ENCODE results near the gene CBL. TPM values are rescaled to one million over a fixed set of nuclear protein-coding genes. Genes with fewer than 3 reads are reported as not detected.

CBL gene
- total and polyA plus RNA-seq, 4 donors, result 3.8 to 37.4 (median 19.3) TPM

- intact Hi-C loops (cut with DNase I), result no loop called here
- DNase-seq (peak in 1 of 2 donors; percentile 50), ATAC-seq (ENCODE audit: low FRiP score) (no peak)
- Histone ChIP-seq H3K4me1 (ENCODE audit: control insufficient read depth in 1 of 2, insufficient read depth in 2 of 2, low read length in 2 of 2) (no peaks in the 10 kb centered on the region), H3K27me3 (ENCODE audit: control insufficient read depth in 1 of 2, insufficient read depth in 2 of 2, low read length in 1 of 2) (no peaks in the 10 kb centered on the region), H3K36me3 (ENCODE audit: control insufficient read depth in 1 of 2, insufficient read depth in 2 of 2, low read length in 1 of 2) (no peaks in the 10 kb centered on the region), H3K9me3 (ENCODE audit: control insufficient read depth, low read length) (no peaks in the 10 kb centered on the region), H3K4me3 (ENCODE audit: low read length in 2 of 2) (no peak overlapping the region), H3K27ac (ENCODE audit: low read depth in 1 of 2, low read length in 2 of 2) (no peak overlapping the region)
- 85 to 90% methylated on average over 10 of the region's 10 CpGs for WGBS, 2 donors
Observed at GRCh38 chr11:119342362-119343130, 136.4 kb downstream of the CBL start.

- Histone ChIP-seq H3K9me3 (ENCODE audit: control insufficient read depth, low read length) (no peaks in the 10 kb centered on the region), H3K27ac (ENCODE audit: low read depth in 1 of 2, low read length in 2 of 2) (no peak overlapping the region), H3K36me3 (ENCODE audit: control insufficient read depth in 1 of 2, insufficient read depth in 2 of 2, low read length in 1 of 2) (no peaks in the 10 kb centered on the region), H3K4me1 (ENCODE audit: control insufficient read depth in 1 of 2, insufficient read depth in 2 of 2, low read length in 2 of 2) (no peaks in the 10 kb centered on the region), H3K4me3 (ENCODE audit: low read length in 2 of 2) (no peak overlapping the region), H3K27me3 (ENCODE audit: control insufficient read depth in 1 of 2, insufficient read depth in 2 of 2, low read length in 1 of 2) (no peaks in the 10 kb centered on the region)
- 95% methylated on average over 7 of the region's 7 CpGs for WGBS, 2 donors
- ATAC-seq (ENCODE audit: low FRiP score) (no peak), DNase-seq (peak in 1 of 2 donors; percentile 31)
- intact Hi-C loops (cut with DNase I), result no loop called here
Observed at GRCh38 chr11:119343726-119344125, 137.6 kb downstream of the CBL start.

- no peaks in the 10 kb centered on the region for H3K9me3 ChIP-seq (ENCODE audit: control insufficient read depth, low read length)
- no peak overlapping the region for H3K4me3 ChIP-seq (ENCODE audit: low read length in 2 of 2)
- no peaks in the 10 kb centered on the region for H3K36me3 ChIP-seq (ENCODE audit: control insufficient read depth in 1 of 2, insufficient read depth in 2 of 2, low read length in 1 of 2)
- H3K4me1 ChIP-seq (ENCODE audit: control insufficient read depth in 1 of 2, insufficient read depth in 2 of 2, low read length in 2 of 2), result no peaks in the 10 kb centered on the region
- intact Hi-C loops (cut with DNase I), result no loop called here
- no peak overlapping the region for H3K27ac ChIP-seq (ENCODE audit: low read depth in 1 of 2, low read length in 2 of 2)
- DNase-seq (peak; percentile 54 to 74), ATAC-seq (ENCODE audit: low FRiP score) (no peak)
- 55 to 64% methylated on average over 14 of the region's 14 CpGs for WGBS, 2 donors
- no peaks in the 10 kb centered on the region for H3K27me3 ChIP-seq (ENCODE audit: control insufficient read depth in 1 of 2, insufficient read depth in 2 of 2, low read length in 1 of 2)
Observed at GRCh38 chr11:119344291-119345010, 138.3 kb downstream of the CBL start.

GRCh38 chr11:119345685-119346084 is 139.5 kb downstream of the CBL start:
- Histone ChIP-seq H3K4me1 (ENCODE audit: control insufficient read depth in 1 of 2, insufficient read depth in 2 of 2, low read length in 2 of 2) (no peaks in the 10 kb centered on the region), H3K27me3 (ENCODE audit: control insufficient read depth in 1 of 2, insufficient read depth in 2 of 2, low read length in 1 of 2) (no peaks in the 10 kb centered on the region), H3K36me3 (ENCODE audit: control insufficient read depth in 1 of 2, insufficient read depth in 2 of 2, low read length in 1 of 2) (no peaks in the 10 kb centered on the region), H3K4me3 (ENCODE audit: low read length in 2 of 2) (no peak overlapping the region), H3K9me3 (ENCODE audit: control insufficient read depth, low read length) (no peaks in the 10 kb centered on the region), H3K27ac (ENCODE audit: low read depth in 1 of 2, low read length in 2 of 2) (no peak overlapping the region)
- intact Hi-C loops (cut with DNase I), result no loop called here
- WGBS, 2 donors, result 88 to 92% methylated on average over 12 of the region's 12 CpGs
- peak in 1 of 2 donors; percentile 42 for DNase-seq
- no peak for ATAC-seq (ENCODE audit: low FRiP score)

GRCh38 chr11:119346605-119347004 is 140.5 kb downstream of the CBL start, which contains the start of gene MFRP:
Gene MFRP, minus strand, starts transcription at chr11:119346705. Its CDS starts 192 bp downstream, at chr11:119346513.
- WGBS, 2 donors, result 61 to 70% methylated on average over 6 of the region's 6 CpGs
- H3K27me3 ChIP-seq (ENCODE audit: control insufficient read depth in 1 of 2, insufficient read depth in 2 of 2, low read length in 1 of 2), result no peaks in the 10 kb centered on the region
- no peaks in the 10 kb centered on the region for H3K4me1 ChIP-seq (ENCODE audit: control insufficient read depth in 1 of 2, insufficient read depth in 2 of 2, low read length in 2 of 2)
- DNase-seq (no peak), ATAC-seq (ENCODE audit: low FRiP score) (no peak)
- no peaks in the 10 kb centered on the region for H3K9me3 ChIP-seq (ENCODE audit: control insufficient read depth, low read length)
- intact Hi-C loops (cut with DNase I), result no loop called here
- H3K36me3 ChIP-seq (ENCODE audit: control insufficient read depth in 1 of 2, insufficient read depth in 2 of 2, low read length in 1 of 2), result no peaks in the 10 kb centered on the region
- H3K27ac ChIP-seq (ENCODE audit: low read depth in 1 of 2, low read length in 2 of 2), result no peak within 1 kb of the TSS
- H3K4me3 ChIP-seq (ENCODE audit: low read length in 2 of 2), result no peak within 1 kb of the TSS

GRCh38 chr11:119347242-119347641 is 141.1 kb downstream of the CBL start:
- no peaks in the 10 kb centered on the region for H3K9me3 ChIP-seq (ENCODE audit: control insufficient read depth, low read length)
- ATAC-seq (ENCODE audit: low FRiP score), result no peak
- WGBS, 2 donors, result 45 to 46% methylated on average over 2 of the region's 2 CpGs
- no peak overlapping the region for H3K27ac ChIP-seq (ENCODE audit: low read depth in 1 of 2, low read length in 2 of 2)
- no peak overlapping the region for H3K4me3 ChIP-seq (ENCODE audit: low read length in 2 of 2)
- intact Hi-C loops (cut with DNase I), result no loop called here
- H3K36me3 ChIP-seq (ENCODE audit: control insufficient read depth in 1 of 2, insufficient read depth in 2 of 2, low read length in 1 of 2), result no peaks in the 10 kb centered on the region
- H3K27me3 ChIP-seq (ENCODE audit: control insufficient read depth in 1 of 2, insufficient read depth in 2 of 2, low read length in 1 of 2), result no peaks in the 10 kb centered on the region
- DNase-seq, result peak in 1 of 2 donors; percentile 32
- H3K4me1 ChIP-seq (ENCODE audit: control insufficient read depth in 1 of 2, insufficient read depth in 2 of 2, low read length in 2 of 2), result no peaks in the 10 kb centered on the region

- Histone ChIP-seq H3K27me3 (ENCODE audit: control insufficient read depth in 1 of 2, insufficient read depth in 2 of 2, low read length in 1 of 2) (no peaks in the 10 kb centered on the region), H3K4me1 (ENCODE audit: control insufficient read depth in 1 of 2, insufficient read depth in 2 of 2, low read length in 2 of 2) (no peaks in the 10 kb centered on the region), H3K9me3 (ENCODE audit: control insufficient read depth, low read length) (no peaks in the 10 kb centered on the region), H3K4me3 (ENCODE audit: low read length in 2 of 2) (no peak overlapping the region), H3K36me3 (ENCODE audit: control insufficient read depth in 1 of 2, insufficient read depth in 2 of 2, low read length in 1 of 2) (no peaks in the 10 kb centered on the region), H3K27ac (ENCODE audit: low read depth in 1 of 2, low read length in 2 of 2) (no peak overlapping the region)
- peak in 1 of 2 donors; percentile 33 for DNase-seq
- intact Hi-C loops (cut with DNase I), result no loop called here
- 82 to 87% methylated on average over 16 of the region's 16 CpGs for WGBS, 2 donors
- ATAC-seq (ENCODE audit: low FRiP score), result no peak
Observed at GRCh38 chr11:119347940-119348605, 141.9 kb downstream of the CBL start.

- no peak for ATAC-seq (ENCODE audit: low FRiP score)
- Histone ChIP-seq H3K4me1 (ENCODE audit: control insufficient read depth in 1 of 2, insufficient read depth in 2 of 2, low read length in 2 of 2) (no peaks in the 10 kb centered on the region), H3K9me3 (ENCODE audit: control insufficient read depth, low read length) (no peaks in the 10 kb centered on the region), H3K27ac (ENCODE audit: low read depth in 1 of 2, low read length in 2 of 2) (no peak overlapping the region), H3K27me3 (ENCODE audit: control insufficient read depth in 1 of 2, insufficient read depth in 2 of 2, low read length in 1 of 2) (no peaks in the 10 kb centered on the region), H3K4me3 (ENCODE audit: low read length in 2 of 2) (no peak overlapping the region), H3K36me3 (ENCODE audit: control insufficient read depth in 1 of 2, insufficient read depth in 2 of 2, low read length in 1 of 2) (no peaks in the 10 kb centered on the region)
- intact Hi-C loops (cut with DNase I), result no loop called here
- peak; percentile 23 to 27 for DNase-seq
- 78 to 84% methylated on average over 6 of the region's 6 CpGs for WGBS, 2 donors
Observed at GRCh38 chr11:119350302-119350701, 144.2 kb downstream of the CBL start.

All from aorta (tissue), 5 donors.